ENCODE data around the gene SBF2.
A peak's percentile ranks its signal among the peaks of the same experiment; 100 is the strongest.

The SBF2 gene

GRCh38 chr11:9831122-9831521, 462.9 kb downstream of the SBF2 start:
- H3K4me3 ChIP-seq (ENCODE audit: low read length): no peak overlapping the region
- no peak for DNase-seq (ENCODE audit: low read depth)
- TF ChIP-seq, protein P1, sequence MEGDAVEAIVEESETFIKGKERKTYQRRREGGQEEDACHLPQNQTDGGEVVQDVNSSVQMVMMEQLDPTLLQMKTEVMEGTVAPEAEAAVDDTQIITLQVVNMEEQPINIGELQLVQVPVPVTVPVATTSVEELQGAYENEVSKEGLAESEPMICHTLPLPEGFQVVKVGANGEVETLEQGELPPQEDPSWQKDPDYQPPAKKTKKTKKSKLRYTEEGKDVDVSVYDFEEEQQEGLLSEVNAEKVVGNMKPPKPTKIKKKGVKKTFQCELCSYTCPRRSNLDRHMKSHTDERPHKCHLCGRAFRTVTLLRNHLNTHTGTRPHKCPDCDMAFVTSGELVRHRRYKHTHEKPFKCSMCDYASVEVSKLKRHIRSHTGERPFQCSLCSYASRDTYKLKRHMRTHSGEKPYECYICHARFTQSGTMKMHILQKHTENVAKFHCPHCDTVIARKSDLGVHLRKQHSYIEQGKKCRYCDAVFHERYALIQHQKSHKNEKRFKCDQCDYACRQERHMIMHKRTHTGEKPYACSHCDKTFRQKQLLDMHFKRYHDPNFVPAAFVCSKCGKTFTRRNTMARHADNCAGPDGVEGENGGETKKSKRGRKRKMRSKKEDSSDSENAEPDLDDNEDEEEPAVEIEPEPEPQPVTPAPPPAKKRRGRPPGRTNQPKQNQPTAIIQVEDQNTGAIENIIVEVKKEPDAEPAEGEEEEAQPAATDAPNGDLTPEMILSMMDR (IDR thresholded peaks at IDR 0.05; ENCODE audit: insufficient read depth, low read depth, low read length, missing control alignments): no peak

- no peak for DNase-seq (ENCODE audit: low read depth)
- H3K4me3 ChIP-seq (ENCODE audit: low read length): no peak overlapping the region
- TF ChIP-seq, protein P1 (IDR thresholded peaks at IDR 0.05; ENCODE audit: insufficient read depth, low read depth, low read length, missing control alignments): no peak
These were observed 466.3 kb downstream of the SBF2 start for GRCh38 chr11:9827708-9828107.

GRCh38 chr11:9826390-9826789, 467.6 kb downstream of the SBF2 start:
- DNase-seq (ENCODE audit: low read depth): no peak
- TF ChIP-seq, protein P1 (IDR thresholded peaks at IDR 0.05; ENCODE audit: insufficient read depth, low read depth, low read length, missing control alignments): no peak
- H3K4me3 ChIP-seq (ENCODE audit: low read length): no peak overlapping the region

DNA sequence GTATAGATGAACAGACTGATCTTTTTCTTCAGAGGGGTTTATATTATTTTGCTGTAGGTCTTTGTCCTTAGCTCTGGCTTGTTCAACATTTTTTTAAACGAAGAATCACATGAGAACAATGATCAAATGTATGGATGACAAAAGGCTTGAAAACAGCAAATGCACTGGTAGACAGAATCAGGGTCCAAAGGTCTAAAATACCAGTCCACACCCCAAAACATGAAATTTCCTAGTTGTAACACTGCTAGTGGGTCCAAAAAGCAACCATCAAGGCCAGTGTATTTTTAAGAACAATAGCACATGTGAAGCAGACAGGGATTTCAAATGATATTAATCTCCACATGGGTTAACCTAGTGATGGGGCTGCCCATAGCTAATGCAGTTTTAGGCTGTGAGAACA, 468.1 kb downstream of the SBF2 start:
- TF ChIP-seq, protein P1 (IDR thresholded peaks at IDR 0.05; ENCODE audit: insufficient read depth, low read depth, low read length, missing control alignments): no peak
- H3K4me3 ChIP-seq (ENCODE audit: low read length): no peak overlapping the region
- no peak for DNase-seq (ENCODE audit: low read depth)

DNA sequence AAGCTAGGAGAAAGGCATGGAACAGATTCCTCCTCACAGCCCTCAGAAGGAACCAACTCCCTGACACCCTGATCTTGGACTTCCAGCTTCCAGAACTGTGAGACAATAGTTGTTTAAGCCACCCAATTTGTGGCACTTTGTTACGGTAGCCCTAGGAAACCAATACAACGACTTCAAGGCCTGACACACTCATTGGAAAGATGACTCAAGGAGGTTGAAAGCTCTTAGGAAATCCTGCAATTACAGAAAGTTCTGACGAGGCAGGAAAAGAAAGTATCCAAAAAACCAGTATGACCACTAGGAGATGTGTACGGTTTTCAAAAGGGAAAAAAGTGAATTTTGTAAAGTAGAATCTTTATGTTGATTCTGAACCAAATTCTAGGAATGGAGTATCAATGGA, 468.7 kb downstream of the SBF2 start:
- TF ChIP-seq, protein P1 (IDR thresholded peaks at IDR 0.05; ENCODE audit: insufficient read depth, low read depth, low read length, missing control alignments): no peak
- peak; percentile 91 for DNase-seq (ENCODE audit: low read depth)
- H3K4me3 ChIP-seq (ENCODE audit: low read length): no peak overlapping the region

- TF ChIP-seq, protein P1 (IDR thresholded peaks at IDR 0.05; ENCODE audit: insufficient read depth, low read depth, low read length, missing control alignments): no peak
- H3K4me3 ChIP-seq (ENCODE audit: low read length): no peak overlapping the region
- no peak for DNase-seq (ENCODE audit: low read depth)
These were observed 470.1 kb downstream of the SBF2 start for GRCh38 chr11:9823887-9824385.

- H3K4me3 ChIP-seq (ENCODE audit: low read length): no peak overlapping the region
- peak; percentile 62 for DNase-seq (ENCODE audit: low read depth)
- TF ChIP-seq, protein P1 (IDR thresholded peaks at IDR 0.05; ENCODE audit: insufficient read depth, low read depth, low read length, missing control alignments): no peak
These were observed 470.6 kb downstream of the SBF2 start for GRCh38 chr11:9823439-9823838.
